Activated CD8-positive, alpha-beta T cell treated with anti-CD3 and anti-CD28 coated beads for 36 hours (primary cell): ENCODE results near the gene RAB15. TPM values are rescaled to one million over a fixed set of nuclear protein-coding genes. Genes with fewer than 3 reads are reported as not detected.

Experiments
- ATAC-seq: fragments of 200-7000 bp; cut with Tn5 transposase; one replicate; pipeline ENCODE4 v1.10.0; 2021; ENCODE audit warnings: mild to moderate bottlenecking, moderate library complexity
- CTCF ChIA-PET: fragments of 350-600 bp; sonication (Branson Sonifier 250); formaldehyde crosslinking; loops from one replicate; lab custom pipeline; 2021; ENCODE audit warnings: antibody characterized with exemption; lab: Charles Lee
- POLR2A ChIA-PET: fragments of 350-600 bp; sonication (Branson Sonifier 250); formaldehyde crosslinking; loops from one replicate; lab custom pipeline; 2021; ENCODE audit warnings: antibody characterized with exemption; lab: Charles Lee
- DNase-seq: peaks from one replicate; pipeline ENCODE4 v3.0.0-alpha.2; 2020
- H3K27ac Mint-ChIP-seq: one replicate; pipeline ENCODE4 v1.8.0; 2021; ENCODE audit warnings: mild to moderate bottlenecking, mixed read lengths
- H3K27me3 Mint-ChIP-seq: one replicate; pipeline ENCODE4 v1.8.0; 2021; ENCODE audit warnings: mixed read lengths
- H3K36me3 Mint-ChIP-seq: one replicate; pipeline ENCODE4 v1.8.0; 2021; ENCODE audit warnings: low read depth, mixed read lengths
- H3K4me1 Mint-ChIP-seq: one replicate; pipeline ENCODE4 v1.8.0; 2021; ENCODE audit warnings: low read depth, mixed read lengths
- H3K4me3 Mint-ChIP-seq: one replicate; pipeline ENCODE4 v1.8.0; 2021; ENCODE audit warnings: mild to moderate bottlenecking, moderate library complexity, mixed read lengths
- H3K9me3 Mint-ChIP-seq: one replicate; pipeline ENCODE4 v1.8.0; 2021; ENCODE audit warnings: mixed read lengths
- intact Hi-C: fragments of 100-400 bp; cut with micrococcal nuclease; formaldehyde crosslinking; loops from one replicate; pipeline ENCODE4 v1.10.0; 2022
- total RNA-seq, 2 experiments: library from RNA; stranded (reverse); gene quantifications; one replicate each; pipeline ENCODE4 v1.2.3, GENCODE V29; 2021
- TF ChIP-seq, protein P1 (sequence below): fragments of 200-600 bp; IDR thresholded peaks from one replicate; pipeline ENCODE4 v1.8.0; 2022; ENCODE audit warnings: antibody characterized with exemption, mild to moderate bottlenecking

RAB15 gene
- total RNA-seq, 2 experiments from 2014 or later: 2.1 to 2.3 TPM

DNA sequence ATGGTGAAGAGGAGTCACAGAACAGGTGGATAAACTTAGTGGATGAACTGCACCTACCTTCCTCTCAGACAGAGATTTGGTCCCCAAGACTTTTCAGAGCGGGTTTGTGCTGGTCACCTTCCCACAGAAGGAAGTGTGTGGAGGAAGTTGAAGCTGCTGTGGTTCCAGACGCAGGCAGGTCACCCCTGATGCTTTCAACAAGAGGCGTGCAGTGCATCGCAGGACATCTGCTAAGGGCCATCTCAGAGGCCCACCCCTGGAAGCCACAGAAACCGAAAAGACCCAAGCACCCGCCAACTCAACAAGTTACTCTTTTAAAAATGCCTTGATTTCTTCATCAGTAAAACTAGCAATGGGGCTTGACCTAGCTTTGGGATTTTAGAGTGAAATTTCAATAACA, 28.6 kb downstream of the RAB15 start:
- no peaks in the 10 kb centered on the region for H3K9me3 Mint-ChIP-seq
- DNase-seq: no peak
- ATAC-seq: no peak
- peak overlapping the region; percentile 64 for H3K27ac Mint-ChIP-seq
- no peaks in the 10 kb centered on the region for H3K27me3 Mint-ChIP-seq
- ChIA-PET CTCF (interaction anchor here (1.2 kb wide), 1 partner anchor 52 kb away, joined by 6 read pairs; no protein-coding TSS in a partner anchor), POLR2A (no interaction called here)
- intact Hi-C loops: no loop called here
- H3K4me1 Mint-ChIP-seq: peaks cover 43% of the 10 kb centered on the region
- peaks cover 28% of the 10 kb centered on the region for H3K36me3 Mint-ChIP-seq
- TF ChIP-seq, protein P1, sequence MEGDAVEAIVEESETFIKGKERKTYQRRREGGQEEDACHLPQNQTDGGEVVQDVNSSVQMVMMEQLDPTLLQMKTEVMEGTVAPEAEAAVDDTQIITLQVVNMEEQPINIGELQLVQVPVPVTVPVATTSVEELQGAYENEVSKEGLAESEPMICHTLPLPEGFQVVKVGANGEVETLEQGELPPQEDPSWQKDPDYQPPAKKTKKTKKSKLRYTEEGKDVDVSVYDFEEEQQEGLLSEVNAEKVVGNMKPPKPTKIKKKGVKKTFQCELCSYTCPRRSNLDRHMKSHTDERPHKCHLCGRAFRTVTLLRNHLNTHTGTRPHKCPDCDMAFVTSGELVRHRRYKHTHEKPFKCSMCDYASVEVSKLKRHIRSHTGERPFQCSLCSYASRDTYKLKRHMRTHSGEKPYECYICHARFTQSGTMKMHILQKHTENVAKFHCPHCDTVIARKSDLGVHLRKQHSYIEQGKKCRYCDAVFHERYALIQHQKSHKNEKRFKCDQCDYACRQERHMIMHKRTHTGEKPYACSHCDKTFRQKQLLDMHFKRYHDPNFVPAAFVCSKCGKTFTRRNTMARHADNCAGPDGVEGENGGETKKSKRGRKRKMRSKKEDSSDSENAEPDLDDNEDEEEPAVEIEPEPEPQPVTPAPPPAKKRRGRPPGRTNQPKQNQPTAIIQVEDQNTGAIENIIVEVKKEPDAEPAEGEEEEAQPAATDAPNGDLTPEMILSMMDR: no peak
- H3K4me3 Mint-ChIP-seq: no peak overlapping the region

DNA sequence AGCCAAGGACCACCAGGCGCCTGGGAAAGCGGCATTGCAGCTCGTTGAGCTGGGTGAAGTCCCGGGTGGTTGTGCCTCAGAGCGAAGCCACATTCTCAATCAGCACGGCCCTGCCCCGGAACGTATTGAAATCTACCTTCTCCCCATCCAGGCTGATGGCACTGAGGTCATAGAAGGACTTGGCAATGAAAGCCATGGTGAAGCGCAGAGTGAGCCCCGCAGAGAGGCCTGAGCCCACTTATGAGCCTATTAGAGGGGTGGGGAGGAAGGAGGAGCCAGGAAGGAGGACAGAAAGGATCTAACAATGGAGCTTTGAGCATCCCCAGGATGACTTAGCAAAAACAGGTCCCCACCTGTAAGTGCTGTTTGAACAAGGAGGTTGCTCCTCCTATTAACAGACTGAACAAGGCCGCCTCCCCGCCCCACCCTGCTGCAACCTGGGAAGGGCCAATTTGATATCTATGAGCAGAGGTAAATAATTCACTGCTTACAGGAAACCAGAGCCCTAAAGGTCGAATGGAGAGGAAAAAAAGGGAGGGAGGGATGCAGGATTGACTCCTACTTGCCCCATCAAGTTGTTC, 29.5 kb downstream of the RAB15 start, which contains the start of gene GPX2:
TSS of gene GPX2 (minus strand) at position 215 of the 581 bp plus-strand sequence. CDS start at position 196, 19 bp downstream.
- ChIA-PET CTCF (interaction anchor here (0.9 to 1.1 kb wide), 2 partner anchors 11 to 28 kb away, joined by 3 read pairs; partner anchors contain the start of gene CHURC1), POLR2A (no interaction called here)
- intact Hi-C loops: no loop called here
- ATAC-seq (no peak), DNase-seq (no peak)
- H3K4me3 Mint-ChIP-seq: no peak within 1 kb of the TSS
- TF ChIP-seq, protein P1: no peak
- H3K4me1 Mint-ChIP-seq: peaks cover 48% of the 10 kb centered on the region
- H3K27me3 Mint-ChIP-seq: no peaks in the 10 kb centered on the region
- H3K27ac Mint-ChIP-seq: peak within 1 kb of the TSS; percentile 64
- H3K36me3 Mint-ChIP-seq: peaks cover 34% of the 10 kb centered on the region
- no peaks in the 10 kb centered on the region for H3K9me3 Mint-ChIP-seq

DNA sequence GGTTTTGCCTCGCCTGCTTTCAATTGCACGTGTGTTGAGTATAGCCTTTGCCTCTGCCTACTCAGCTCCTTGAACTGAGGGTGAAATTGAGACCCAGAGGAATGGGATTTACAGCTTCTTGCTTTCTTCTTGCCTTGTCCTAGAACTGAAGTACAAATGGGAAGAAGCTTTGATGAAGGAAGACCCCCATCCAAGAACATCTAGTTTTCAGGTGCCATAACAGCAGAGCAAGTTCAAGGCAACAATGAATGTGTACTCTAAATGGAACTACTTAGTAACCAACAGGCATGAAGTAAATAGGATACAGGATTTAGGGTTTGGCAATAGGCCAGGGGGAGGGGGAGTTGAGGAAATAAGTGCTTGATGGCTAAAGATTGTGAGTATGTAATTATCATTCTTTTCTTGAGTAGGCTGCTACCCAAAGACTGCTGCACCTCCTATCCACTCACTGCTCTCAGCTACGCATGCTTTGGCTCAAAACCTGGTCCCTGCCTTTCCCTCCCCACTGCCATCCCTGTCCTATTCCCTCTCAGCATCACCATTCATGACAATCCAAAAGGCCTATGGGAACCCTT, 31.7 kb downstream of the RAB15 start:
- H3K36me3 Mint-ChIP-seq: peaks cover 37% of the 10 kb centered on the region
- POLR2A ChIA-PET: no interaction called here
- no peak overlapping the region for H3K27ac Mint-ChIP-seq
- DNase-seq (no peak), ATAC-seq (no peak)
- no peak overlapping the region for H3K4me3 Mint-ChIP-seq
- intact Hi-C loops: no loop called here
- peaks cover 59% of the 10 kb centered on the region for H3K4me1 Mint-ChIP-seq
- CTCF ChIA-PET: interaction anchor here (0.8 kb wide), 1 partner anchor 12 kb away, joined by 4 read pairs; no protein-coding TSS in a partner anchor
- H3K27me3 Mint-ChIP-seq: no peaks in the 10 kb centered on the region
- no peaks in the 10 kb centered on the region for H3K9me3 Mint-ChIP-seq
- TF ChIP-seq, protein P1: no peak

DNA sequence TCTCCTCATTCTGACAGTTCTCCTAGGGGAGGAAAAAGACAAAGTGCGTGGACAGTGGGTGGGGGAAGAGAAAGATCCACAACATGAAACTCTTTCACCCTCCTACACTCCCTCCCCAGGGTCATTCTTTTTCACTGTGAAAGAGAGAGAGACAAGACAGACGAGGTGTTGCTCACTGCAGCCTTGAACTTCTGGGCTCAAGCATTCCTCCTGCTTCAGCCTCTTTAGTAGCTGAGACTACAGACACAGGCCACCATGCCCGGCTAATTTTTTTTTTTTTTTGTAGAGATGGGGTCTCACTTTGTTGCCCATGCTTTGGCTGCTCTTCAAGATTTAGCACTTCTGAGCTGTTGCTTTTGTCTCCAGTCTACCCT, 32.3 kb downstream of the RAB15 start:
- peaks cover 36% of the 10 kb centered on the region for H3K36me3 Mint-ChIP-seq
- POLR2A ChIA-PET: no interaction called here

More for the DNA sequence above, 32.3 kb downstream of the RAB15 start:
- DNase-seq: no peak
- Mint-ChIP-seq H3K27ac (no peak overlapping the region), H3K4me1 (peaks cover 65% of the 10 kb centered on the region), H3K4me3 (no peak overlapping the region), H3K9me3 (no peaks in the 10 kb centered on the region), H3K27me3 (no peaks in the 10 kb centered on the region)
- TF ChIP-seq, protein P1: no peak
- CTCF ChIA-PET: interaction anchor here (0.8 to 1.6 kb wide), 2 partner anchors 13 to 15 kb away, joined by 4 to 6 read pairs; no protein-coding TSS in a partner anchor
- intact Hi-C loops: no loop called here
- ATAC-seq: no peak
